Mesothelial cell of epicardium (in vitro differentiated cells): ENCODE results near the gene RALGDS. TPM values are rescaled to one million over a fixed set of nuclear protein-coding genes. Genes with fewer than 3 reads are reported as not detected.
A peak's percentile ranks its signal among the peaks of the same experiment; 100 is the strongest.

Source experiments
- DNase-seq, 2 experiments: peaks; one replicate each; pipeline ENCODE4 v3.0.0; 2021; ENCODE audit warnings: low spot score in 2 of 2; ENCODE audit not compliant: unreplicated experiment in 2 of 2
- H3K27ac Mint-ChIP-seq: 2 replicates; pipeline ENCODE4 v1.8.0; 2021; ENCODE audit warnings: mixed read lengths
- H3K27me3 Mint-ChIP-seq: 2 replicates; pipeline ENCODE4 v1.8.0; 2021; ENCODE audit warnings: low read depth, mixed read lengths
- H3K36me3 Mint-ChIP-seq: 2 replicates; pipeline ENCODE4 v1.8.0; 2021; ENCODE audit warnings: mixed read lengths
- H3K4me1 Mint-ChIP-seq: 2 replicates; pipeline ENCODE4 v1.8.0; 2021; ENCODE audit warnings: mixed read lengths
- H3K4me3 Mint-ChIP-seq: 2 replicates; pipeline ENCODE4 v1.8.0; 2021; ENCODE audit warnings: mild to moderate bottlenecking, moderate library complexity, mixed read lengths
- H3K9me3 Mint-ChIP-seq: 2 replicates; pipeline ENCODE4 v1.8.0; 2021; ENCODE audit warnings: mixed read lengths
- total RNA-seq: library from RNA; stranded (reverse); gene quantifications from 3 replicates; pipeline ENCODE4 v1.2.1, GENCODE V29; 2021
- TF ChIP-seq, protein P1 (sequence below): fragments of 200-600 bp; sonication (generic); IDR thresholded peaks from one replicate; pipeline ENCODE4 v1.5.0; 2021; ENCODE audit warnings: antibody characterized with exemption; ENCODE audit not compliant: unreplicated experiment

The RALGDS gene
- total RNA-seq, 1 donor from 2014 or later: 83.5 TPM

DNA sequence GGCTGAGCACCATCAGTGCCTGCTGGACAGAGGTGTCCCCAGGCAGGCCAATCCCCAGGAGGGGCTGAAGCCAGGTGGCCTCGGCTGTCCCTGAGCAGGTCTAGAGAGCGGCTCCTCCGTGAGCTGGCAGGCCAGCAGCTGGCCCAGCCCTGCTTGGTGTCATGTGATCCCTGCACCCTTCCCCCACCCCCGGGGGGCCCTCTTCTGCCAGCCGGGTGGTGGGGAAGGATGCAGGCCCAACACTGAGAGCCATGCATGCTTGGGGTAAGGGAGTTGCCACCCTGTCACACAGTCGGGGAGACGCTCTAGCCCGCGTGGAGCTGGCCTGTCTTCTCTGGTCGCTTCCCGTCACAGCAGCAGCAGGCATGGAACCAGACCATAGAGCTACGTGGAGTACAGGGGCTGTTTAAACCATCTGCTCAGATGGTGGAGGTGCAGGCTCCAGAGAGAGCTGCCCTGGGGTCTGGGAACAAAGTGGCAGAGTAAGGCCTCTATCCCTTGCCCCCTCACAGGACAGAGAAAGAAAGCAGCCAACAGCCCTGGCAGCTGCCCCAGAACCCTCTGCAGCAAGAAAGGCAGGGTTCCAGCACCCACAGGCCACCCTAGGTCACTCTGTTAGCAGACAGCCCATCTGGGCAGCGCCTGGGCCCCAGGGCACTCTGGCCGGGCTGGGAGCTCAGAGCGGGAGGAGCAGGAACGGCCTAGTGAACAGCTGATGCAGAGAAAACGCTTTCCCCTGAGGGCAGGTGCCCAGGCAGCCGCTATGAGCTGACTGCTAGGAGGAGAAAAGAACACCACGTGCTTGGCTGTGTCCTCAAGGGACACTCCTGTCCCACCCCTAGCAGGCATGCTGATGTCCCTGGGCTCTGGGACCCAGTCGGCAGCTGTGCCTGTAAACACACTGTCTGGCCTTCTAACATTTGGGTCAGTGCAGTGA is 6.8 kb downstream of the RALGDS start:
- DNase-seq: no peak
- H3K9me3 Mint-ChIP-seq: no peaks in the 10 kb centered on the region
- H3K27ac Mint-ChIP-seq: peak overlapping the region; percentile 12
- peaks cover 29% of the 10 kb centered on the region for H3K4me1 Mint-ChIP-seq
- H3K4me3 Mint-ChIP-seq: no peak overlapping the region
- peaks cover 8% of the 10 kb centered on the region for H3K36me3 Mint-ChIP-seq
- TF ChIP-seq, protein P1, sequence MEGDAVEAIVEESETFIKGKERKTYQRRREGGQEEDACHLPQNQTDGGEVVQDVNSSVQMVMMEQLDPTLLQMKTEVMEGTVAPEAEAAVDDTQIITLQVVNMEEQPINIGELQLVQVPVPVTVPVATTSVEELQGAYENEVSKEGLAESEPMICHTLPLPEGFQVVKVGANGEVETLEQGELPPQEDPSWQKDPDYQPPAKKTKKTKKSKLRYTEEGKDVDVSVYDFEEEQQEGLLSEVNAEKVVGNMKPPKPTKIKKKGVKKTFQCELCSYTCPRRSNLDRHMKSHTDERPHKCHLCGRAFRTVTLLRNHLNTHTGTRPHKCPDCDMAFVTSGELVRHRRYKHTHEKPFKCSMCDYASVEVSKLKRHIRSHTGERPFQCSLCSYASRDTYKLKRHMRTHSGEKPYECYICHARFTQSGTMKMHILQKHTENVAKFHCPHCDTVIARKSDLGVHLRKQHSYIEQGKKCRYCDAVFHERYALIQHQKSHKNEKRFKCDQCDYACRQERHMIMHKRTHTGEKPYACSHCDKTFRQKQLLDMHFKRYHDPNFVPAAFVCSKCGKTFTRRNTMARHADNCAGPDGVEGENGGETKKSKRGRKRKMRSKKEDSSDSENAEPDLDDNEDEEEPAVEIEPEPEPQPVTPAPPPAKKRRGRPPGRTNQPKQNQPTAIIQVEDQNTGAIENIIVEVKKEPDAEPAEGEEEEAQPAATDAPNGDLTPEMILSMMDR: no peak
- H3K27me3 Mint-ChIP-seq: no peaks in the 10 kb centered on the region

DNA sequence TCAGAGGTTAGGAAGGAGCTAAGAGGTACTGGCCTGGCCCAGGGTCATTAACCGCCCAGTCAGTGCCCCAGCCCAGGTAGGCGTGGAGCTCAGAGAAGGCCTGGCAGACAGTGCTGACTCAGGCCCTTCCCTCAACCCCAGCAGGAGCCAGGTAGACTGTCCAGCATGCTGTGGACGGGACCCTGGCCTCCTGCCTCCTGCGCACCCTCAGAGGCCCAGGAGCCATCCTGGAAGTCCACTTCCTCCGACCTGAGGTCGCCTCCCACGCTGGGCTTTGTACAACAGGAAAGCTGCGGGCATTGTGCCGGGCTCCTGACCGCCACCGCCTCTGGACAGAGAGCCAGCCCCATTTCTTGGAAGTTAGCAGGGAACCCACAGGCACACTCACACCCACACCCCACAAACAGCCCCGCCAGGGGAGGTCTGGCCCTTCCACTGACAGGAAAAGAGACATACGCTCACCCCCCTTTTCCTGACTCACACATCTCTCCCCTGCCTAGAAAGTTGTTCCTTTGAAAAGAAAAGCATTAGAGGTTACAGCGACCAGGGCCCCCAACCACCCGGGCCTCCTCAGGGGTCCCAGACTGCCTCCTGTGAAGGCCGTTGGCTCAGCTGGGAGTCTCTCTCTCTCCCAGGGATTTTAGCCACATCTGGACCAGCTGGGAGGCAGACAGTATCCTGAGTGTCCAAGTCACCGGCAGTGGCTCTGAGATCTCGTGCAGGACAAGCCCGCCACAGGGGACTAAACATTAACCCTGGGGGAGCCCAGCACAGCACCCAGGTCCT is 7.7 kb downstream of the RALGDS start:
- TF ChIP-seq, protein P1: no peak
- H3K27ac Mint-ChIP-seq: peak overlapping the region; percentile 9
- no peaks in the 10 kb centered on the region for H3K9me3 Mint-ChIP-seq
- DNase-seq: no peak
- H3K4me3 Mint-ChIP-seq: no peak overlapping the region
- peaks cover 8% of the 10 kb centered on the region for H3K36me3 Mint-ChIP-seq
- peaks cover 20% of the 10 kb centered on the region for H3K4me1 Mint-ChIP-seq
- H3K27me3 Mint-ChIP-seq: no peaks in the 10 kb centered on the region

DNA sequence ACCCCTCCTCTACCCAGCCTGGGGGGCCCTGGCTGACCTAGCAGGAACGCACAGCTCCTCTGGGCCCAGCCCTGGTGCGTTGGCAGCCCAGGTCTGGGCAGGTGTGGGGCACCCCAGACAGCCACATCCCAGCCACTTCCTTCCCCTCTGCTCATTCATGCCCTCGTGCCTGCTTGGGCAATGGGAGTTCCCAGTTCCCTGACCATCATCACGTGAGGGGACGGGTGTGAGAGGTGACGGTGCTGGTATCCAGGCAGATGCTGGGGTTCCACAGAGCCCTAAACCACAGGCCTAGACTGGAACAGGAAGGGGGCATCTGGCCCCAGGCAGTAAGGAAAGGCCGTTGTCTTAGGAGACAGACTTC is 8.4 kb downstream of the RALGDS start:
- Mint-ChIP-seq H3K27ac (no peak overlapping the region), H3K27me3 (no peaks in the 10 kb centered on the region), H3K4me3 (no peak overlapping the region), H3K36me3 (peaks cover 11% of the 10 kb centered on the region), H3K4me1 (peaks cover 15% of the 10 kb centered on the region), H3K9me3 (no peaks in the 10 kb centered on the region)
- TF ChIP-seq, protein P1: no peak
- DNase-seq: no peak

DNA sequence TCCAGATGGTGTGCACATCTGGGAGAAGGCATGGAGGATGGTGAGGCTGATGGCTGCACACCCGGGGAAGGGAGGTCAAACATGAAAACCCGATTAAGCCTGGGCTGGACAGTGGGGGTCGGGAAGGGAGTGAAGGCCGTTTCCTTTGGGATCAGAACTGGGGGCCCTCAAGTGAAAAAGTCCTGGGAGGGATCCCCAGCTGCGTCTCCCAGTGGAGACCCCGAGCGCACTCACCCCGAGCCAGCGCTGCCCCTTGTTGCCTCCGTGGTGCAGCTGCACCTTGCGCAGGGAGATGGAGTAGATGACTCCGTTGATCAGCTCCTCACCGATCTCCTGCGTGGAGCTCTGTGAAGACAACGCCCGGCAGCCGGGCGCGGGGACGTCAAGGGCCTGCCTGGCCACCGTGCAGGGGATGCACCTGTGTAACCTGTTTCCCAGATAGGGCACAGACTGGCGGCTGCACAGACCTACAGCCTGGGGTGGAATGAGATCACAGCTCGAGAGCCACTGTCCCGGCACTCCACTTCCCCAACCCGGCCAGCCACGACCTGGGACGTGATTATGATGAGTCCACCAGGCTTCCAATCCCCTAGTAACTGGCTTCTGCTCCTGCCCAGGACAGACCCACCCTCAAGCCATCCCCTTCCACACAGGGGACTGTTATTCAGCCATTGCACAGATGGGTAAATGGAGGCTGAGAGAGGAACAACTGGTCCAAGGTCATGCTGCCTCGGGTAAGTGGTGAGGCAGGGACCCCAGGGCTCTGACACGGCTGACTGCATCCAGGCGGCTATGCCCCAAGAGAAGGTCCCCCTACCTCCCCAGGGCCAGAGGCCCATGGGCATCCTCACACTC is 9.0 kb downstream of the RALGDS start:
- Mint-ChIP-seq H3K4me1 (peaks cover 10% of the 10 kb centered on the region), H3K9me3 (no peaks in the 10 kb centered on the region), H3K4me3 (no peak overlapping the region), H3K27me3 (no peaks in the 10 kb centered on the region), H3K36me3 (peaks cover 11% of the 10 kb centered on the region), H3K27ac (no peak overlapping the region)
- no peak for DNase-seq
- TF ChIP-seq, protein P1: no peak

DNA sequence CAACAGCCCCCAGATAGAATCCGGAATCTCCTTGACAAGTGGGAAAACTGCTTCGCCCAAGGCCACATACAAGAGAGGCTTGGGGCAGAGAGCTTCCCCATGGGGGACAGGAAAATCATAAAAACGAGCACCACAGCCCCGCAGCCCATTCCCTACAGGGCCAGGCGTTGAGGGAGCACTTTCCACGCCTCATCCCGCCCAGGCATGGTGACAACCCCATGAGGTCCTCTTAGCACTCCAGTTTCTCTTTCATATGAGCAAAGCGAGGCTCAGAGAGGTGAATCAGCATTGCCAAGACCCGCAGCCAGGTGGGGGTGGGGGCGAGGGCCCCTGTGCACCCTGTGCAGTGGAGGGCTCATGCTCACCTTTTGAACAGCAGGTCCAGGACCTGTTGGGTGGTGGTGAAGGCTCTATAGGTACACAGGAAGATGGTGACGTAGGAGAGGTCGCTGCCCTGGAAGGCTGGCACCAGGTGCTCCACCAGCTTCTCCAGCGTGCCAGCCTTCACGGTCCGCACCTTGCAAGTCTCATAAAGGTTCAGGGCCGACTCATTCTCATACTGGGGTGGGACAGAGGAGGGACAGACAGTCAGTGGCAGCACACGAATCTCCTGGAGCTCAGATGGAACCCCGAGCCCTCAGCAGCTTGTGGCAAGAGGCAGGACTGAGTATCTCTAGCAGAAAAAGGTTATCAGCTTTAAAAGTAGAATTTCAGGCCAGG is 10.9 kb downstream of the RALGDS start:
- Mint-ChIP-seq H3K36me3 (peaks cover 16% of the 10 kb centered on the region), H3K9me3 (no peaks in the 10 kb centered on the region), H3K27me3 (no peaks in the 10 kb centered on the region), H3K4me3 (no peak overlapping the region), H3K27ac (no peak overlapping the region), H3K4me1 (peaks cover 10% of the 10 kb centered on the region)
- TF ChIP-seq, protein P1: no peak
- no peak for DNase-seq
